HG03108 (cell line): ENCODE data around the gene F11.
"Not testable (repeated sequence)": the region's sequence is repeated elsewhere in the genome, so short reads cannot be mapped to it uniquely, and the experiment has no call there.

Source experiments
- ATAC-seq: cut with Tn5 transposase; IDR thresholded peaks from one replicate; pipeline ENCODE4 v1.9.1; 2021; ENCODE audit warnings: moderate library complexity; ENCODE audit not compliant: unreplicated experiment

F11 gene

GRCh38 chr4:186265683-186266652, at the start of gene F11:
TSS of gene F11 (plus strand) at chr4:186266189. CDS start at chr4:186267137, 948 bp downstream.
- no peak for ATAC-seq

- no peak for ATAC-seq
Observed at GRCh38 chr4:186216465-186217024, 49.4 kb upstream of the F11 start.

- no peak for ATAC-seq
Observed at GRCh38 chr4:186217733-186218293, 48.2 kb upstream of the F11 start.

- no peak for ATAC-seq
Observed at GRCh38 chr4:186221624-186222023, 44.4 kb upstream of the F11 start.

- no peak for ATAC-seq
Observed at GRCh38 chr4:186225848-186226247, 40.1 kb upstream of the F11 start.

- no peak for ATAC-seq
Observed at GRCh38 chr4:186226521-186227189, 39.3 kb upstream of the F11 start.

GRCh38 chr4:186227221-186227620, 38.8 kb upstream of the F11 start, which contains the start of gene KLKB1:
TSS of gene KLKB1 (plus strand) at chr4:186227507. CDS start at chr4:186228196, 689 bp downstream.
- ATAC-seq: no peak

GRCh38 chr4:186227744-186228513, 38.1 kb upstream of the F11 start:
- no peak for ATAC-seq

GRCh38 chr4:186228514-186228894, 37.5 kb upstream of the F11 start:
- no peak for ATAC-seq

GRCh38 chr4:186234367-186234766, 31.6 kb upstream of the F11 start:
- no peak for ATAC-seq

- no peak for ATAC-seq
Observed at GRCh38 chr4:186236126-186236525, 29.9 kb upstream of the F11 start.

GRCh38 chr4:186240452-186240847, 25.5 kb upstream of the F11 start:
- ATAC-seq: no peak

- no peak for ATAC-seq
Observed at GRCh38 chr4:186240848-186241491, 25.0 kb upstream of the F11 start.

GRCh38 chr4:186241616-186242015, 24.4 kb upstream of the F11 start:
- ATAC-seq: no peak

- ATAC-seq: not testable (repeated sequence)
Observed at GRCh38 chr4:186242031-186242430, 24.0 kb upstream of the F11 start.

- no peak for ATAC-seq
Observed at GRCh38 chr4:186243331-186243730, 22.7 kb upstream of the F11 start.

GRCh38 chr4:186244835-186245234, 21.2 kb upstream of the F11 start:
- ATAC-seq: no peak

- ATAC-seq: not testable (repeated sequence)
Observed at GRCh38 chr4:186247062-186247752, 18.8 kb upstream of the F11 start.

- ATAC-seq: no peak
Observed at GRCh38 chr4:186248643-186249042, 17.3 kb upstream of the F11 start.
